ENCODE results near the gene IMMT. TPM values are rescaled to one million over a fixed set of nuclear protein-coding genes. Genes with fewer than 3 reads are reported as not detected.

IMMT gene
- total RNA-seq, 1 experiment from 2014 or later: 112 TPM

- Histone ChIP-seq H2BK15ac (ENCODE audit: low read depth, low read length) (no peak overlapping the region), H2AFZ (ENCODE audit: low read length) (no peak overlapping the region), H4K91ac (ENCODE audit: insufficient read length, low read depth, low read length) (no peak overlapping the region), H3K9me3 (ENCODE audit: control insufficient read depth, low read depth, low read length) (no peaks in the 10 kb centered on the region), H4K5ac (ENCODE audit: insufficient read length, low read depth, low read length) (no peak overlapping the region), H3K4me1 (ENCODE audit: insufficient read depth, low read length) (peaks cover 2% of the 10 kb centered on the region; the same call in 1 of the 2 replicates), H3K23ac (ENCODE audit: insufficient read length, low read depth, low read length) (no peak overlapping the region), H3K4ac (ENCODE audit: low read depth, low read length) (no peak overlapping the region), H3K14ac (ENCODE audit: insufficient read depth, low read length) (no peak overlapping the region), H3K79me1 (ENCODE audit: insufficient read depth, low read depth, low read length, poor library complexity, severe bottlenecking) (no peaks in the 10 kb centered on the region), H3K4me2 (ENCODE audit: insufficient read depth, insufficient read length, low read length) (no peak overlapping the region), H3K23me2 (ENCODE audit: insufficient read length, low read depth, low read length, poor library complexity, severe bottlenecking) (no peaks in the 10 kb centered on the region), H3K79me2 (ENCODE audit: insufficient read depth, low read length) (peaks cover 3% of the 10 kb centered on the region; the same call in 1 of the 2 replicates), H2BK12ac (ENCODE audit: insufficient read length, low read depth, low read length) (no peak overlapping the region), H2AK5ac (ENCODE audit: insufficient read length, low read length) (no peak overlapping the region), H3K9ac (ENCODE audit: extremely low read depth, insufficient read length, low read length) (no peak overlapping the region), H4K8ac (replicated peaks; ENCODE audit: insufficient read length, low read depth, low read length) (no peak overlapping the region), H3K27ac (ENCODE audit: insufficient read length, low read depth, low read length) (no peak overlapping the region), H2BK5ac (ENCODE audit: insufficient read length, low read length) (no peak overlapping the region), H3K56ac (ENCODE audit: insufficient read length, low read depth, low read length) (no peak overlapping the region), H2BK120ac (ENCODE audit: low read depth, low read length, poor library complexity, severe bottlenecking) (no peak overlapping the region), H3T11ph (ENCODE audit: low read length) (no peak overlapping the region), H3K27me3 (ENCODE audit: insufficient read depth, low read length) (no peaks in the 10 kb centered on the region), H4K20me1 (ENCODE audit: control insufficient read depth, insufficient read depth, insufficient read length) (no peaks in the 10 kb centered on the region), H3K18ac (ENCODE audit: insufficient read length, low read depth, low read length) (no peak overlapping the region), H2BK20ac (ENCODE audit: low read depth, low read length, poor library complexity, severe bottlenecking) (no peak overlapping the region)
- Mint-ChIP-seq H3K27ac (no peak overlapping the region; a peak in 1 of 7 replicates), H3K36me3 (ENCODE audit: insufficient read depth in 1 of 3, low read depth in 3 of 3) (peaks cover 15 to 32% (median 29%) of the 10 kb centered on the region in 3 experiments; a peak in 6 of 7 replicates), H3K9me3 (no peaks in the 10 kb centered on the region), H3K4me1 (peaks cover 19 to 27% of the 10 kb centered on the region in 2 experiments), H3K27me3 (ENCODE audit: low read depth) (no peaks in the 10 kb centered on the region), H3K4me3 (no peak overlapping the region)
- no peak for TF ChIP-seq CTCF (conservative IDR thresholded peaks at IDR 0.05)
- WGBS (ENCODE audit: extremely low coverage, insufficient read length, low lambda C conversion rate): no CpG with 5 or more reads among the region's 7 CpGs
- DNase-seq: no peak
These were observed 9.2 kb upstream of the IMMT start for GRCh38 chr2:86204458-86204857.

Data from H9 (cell line).